ENCODE data around the gene TBL1X.

Gene TBL1X

GRCh38 chrX:9593756-9594155 lies 128.9 kb downstream of the TBL1X start:
- DNase-seq = no peak

DNA sequence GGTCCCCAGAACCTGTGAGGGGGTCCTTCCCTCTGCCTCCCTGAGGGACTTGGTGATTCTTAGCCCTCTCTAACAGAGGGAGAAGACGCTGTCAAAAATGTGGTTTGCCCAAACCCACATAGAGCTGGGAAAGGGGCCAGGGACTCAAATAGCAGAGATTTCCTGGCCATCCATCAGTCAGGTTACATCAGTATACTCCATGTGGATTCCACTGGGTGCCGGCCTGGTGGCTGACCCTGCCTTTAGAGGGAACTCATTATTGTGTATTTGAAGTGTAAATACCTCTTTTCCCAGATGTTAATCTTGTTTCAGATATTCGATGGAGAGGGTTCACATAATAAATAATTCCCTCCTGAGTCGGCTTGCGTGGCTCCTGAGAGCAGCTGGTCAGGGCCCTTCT lies 130.3 kb downstream of the TBL1X start:
- no peak for DNase-seq

DNA sequence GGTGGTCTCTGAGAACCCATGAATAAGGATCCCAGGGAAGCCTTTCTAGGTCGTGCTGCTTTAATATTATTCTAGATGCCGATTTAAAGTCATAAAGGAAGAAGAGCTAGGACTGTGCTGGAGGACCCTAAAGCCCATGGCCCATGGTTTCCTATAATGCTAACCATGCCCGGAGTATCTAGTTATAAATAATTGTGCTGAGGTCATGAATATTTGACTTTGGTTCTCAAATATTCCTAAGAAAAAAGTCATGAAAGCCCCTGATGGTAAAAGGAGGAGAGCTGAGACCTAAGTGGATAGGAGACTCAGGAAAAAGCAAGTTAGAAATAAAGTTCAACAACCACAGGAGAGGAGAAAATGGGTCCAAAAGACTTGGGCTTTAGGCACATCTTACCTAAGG lies 132.0 kb downstream of the TBL1X start:
- DNase-seq = no peak

- no peak for DNase-seq
Measured at GRCh38 chrX:9597361-9598035, 132.6 kb downstream of the TBL1X start.

GRCh38 chrX:9598344-9598743 lies 133.5 kb downstream of the TBL1X start:
- DNase-seq = no peak

GRCh38 chrX:9604111-9604907 lies 139.5 kb downstream of the TBL1X start:
- DNase-seq = no peak

- no peak for DNase-seq
Measured at GRCh38 chrX:9604908-9605306, 140.0 kb downstream of the TBL1X start.

DNA sequence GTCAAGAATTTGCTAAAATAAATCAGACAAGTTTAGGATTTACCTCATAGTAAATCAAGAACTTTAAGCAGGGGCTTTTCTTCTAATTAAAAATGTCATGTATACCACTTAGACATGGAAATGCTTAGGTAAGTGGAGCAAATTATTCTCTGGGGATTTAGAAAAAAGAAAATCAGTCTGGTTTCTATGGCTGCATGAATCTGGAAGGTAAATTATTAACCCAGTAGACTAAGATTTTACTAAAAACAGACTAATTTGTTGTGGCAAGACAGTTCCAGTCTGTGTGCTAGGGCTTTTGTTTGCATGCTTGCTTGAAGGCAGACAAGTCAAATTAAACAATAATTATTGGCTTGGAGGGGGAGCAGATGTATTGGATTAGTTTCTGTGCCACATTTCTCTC lies 140.6 kb downstream of the TBL1X start:
- DNase-seq = no peak

DNA sequence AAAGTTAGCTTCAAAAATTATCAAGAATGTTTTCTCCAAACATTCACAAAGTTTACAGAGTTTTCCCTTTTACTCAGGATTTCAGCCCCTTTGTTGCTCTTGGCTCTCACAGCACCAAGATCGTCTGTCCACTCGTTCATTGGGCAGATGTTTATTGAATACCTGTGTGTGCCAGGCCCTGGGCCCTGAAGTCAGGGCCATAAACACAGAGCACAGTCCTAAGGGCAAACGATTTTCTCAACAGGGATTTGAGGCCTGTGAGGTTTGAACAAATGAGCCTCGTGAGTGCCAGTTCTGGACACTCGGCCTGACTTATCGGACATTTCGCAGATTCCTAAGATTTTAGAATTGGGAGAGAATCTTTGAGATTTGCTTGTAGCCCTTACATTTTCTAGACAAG lies 142.1 kb downstream of the TBL1X start:
- no peak for DNase-seq

DNA sequence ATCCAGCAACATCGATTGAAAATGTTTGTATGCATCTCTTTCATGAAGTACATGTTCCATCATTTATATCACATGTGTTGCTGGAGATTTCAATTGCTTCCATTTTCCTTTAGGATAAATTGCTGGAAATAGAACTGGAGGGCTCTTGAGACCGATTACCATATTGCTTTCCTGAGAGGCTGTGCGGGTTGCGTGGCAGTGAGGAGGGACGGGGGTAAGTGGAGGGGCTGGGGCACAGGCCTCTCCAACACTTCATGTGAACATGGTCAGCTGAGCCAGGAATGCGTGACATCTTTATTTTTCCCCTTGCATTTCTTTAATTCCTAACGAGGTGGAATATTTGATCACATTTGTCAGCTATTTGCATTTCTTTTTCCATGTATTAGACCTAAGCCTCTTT lies 144.6 kb downstream of the TBL1X start:
- no peak for DNase-seq

DNA sequence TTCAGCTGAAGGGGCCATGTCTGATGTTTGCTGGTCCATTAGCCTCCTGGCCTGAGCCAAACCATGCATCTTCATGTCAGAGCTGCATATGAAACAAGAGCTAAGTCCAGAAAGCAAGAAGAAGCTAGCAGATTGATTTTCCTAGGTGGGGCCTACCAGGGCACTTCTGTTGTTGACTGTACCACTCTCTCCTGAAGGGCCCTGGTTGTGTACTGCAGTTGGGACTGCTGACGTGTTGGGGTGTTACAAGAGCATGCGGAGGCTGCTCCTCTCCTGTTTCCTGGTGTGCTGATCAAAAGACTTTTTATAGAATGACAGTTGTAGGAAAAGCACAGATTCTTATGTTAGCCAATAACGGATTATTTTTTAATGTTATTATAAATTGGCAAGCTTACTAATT lies 145.1 kb downstream of the TBL1X start:
- DNase-seq = no peak

- no peak for DNase-seq
Measured at GRCh38 chrX:9610771-9611392, 146.0 kb downstream of the TBL1X start.

DNA sequence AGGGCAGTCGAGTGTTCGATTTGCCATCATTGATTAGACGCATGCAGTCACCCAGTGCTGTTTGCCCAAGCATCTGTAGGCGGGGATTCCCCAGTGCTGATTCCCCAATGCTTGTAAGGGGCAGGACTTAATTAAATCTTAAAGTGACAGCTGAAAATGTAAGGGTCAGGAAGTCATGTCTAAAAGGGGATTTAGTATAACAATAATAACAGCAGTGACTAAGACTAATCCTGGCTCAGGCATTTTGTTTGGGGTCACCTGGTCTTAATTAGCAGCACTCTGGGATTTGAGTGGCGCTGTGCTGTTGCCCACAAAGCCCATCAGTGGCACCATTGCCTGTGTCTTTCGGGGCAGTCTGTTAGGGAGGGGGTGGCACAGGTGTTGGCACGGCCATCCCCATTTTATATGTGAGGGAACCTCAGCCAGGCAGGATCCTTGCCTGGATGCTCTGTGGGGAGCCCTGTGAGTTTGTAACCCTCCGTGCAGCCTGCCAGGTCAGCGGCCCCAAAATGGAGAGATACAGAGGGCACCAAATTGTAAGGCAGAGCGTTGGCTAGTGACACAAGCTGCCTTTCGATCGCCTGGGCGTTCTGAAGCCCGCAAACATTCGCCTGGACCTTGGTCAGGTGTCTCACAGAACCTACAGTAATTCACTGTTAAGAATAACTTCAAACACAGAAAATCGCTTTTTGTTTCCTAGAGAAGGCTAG lies 146.7 kb downstream of the TBL1X start:
- no peak for DNase-seq

DNA sequence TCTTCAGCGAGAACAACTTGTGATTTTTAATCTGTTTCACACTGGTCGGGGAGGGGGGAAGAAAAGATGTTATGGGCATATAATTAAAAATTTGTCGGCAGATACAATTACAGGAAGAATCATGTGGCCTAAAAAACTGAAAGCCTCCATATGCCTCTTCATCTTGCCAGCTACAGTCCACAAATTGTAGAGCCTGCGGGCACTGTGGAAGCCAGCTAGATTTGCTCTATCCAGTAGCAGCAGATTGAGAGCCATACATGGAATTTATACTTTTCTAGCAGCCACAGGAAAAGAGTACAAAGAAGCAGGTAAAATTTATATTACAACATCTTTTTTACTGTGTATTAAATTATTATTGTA lies 147.3 kb downstream of the TBL1X start:
- no peak for DNase-seq

DNA sequence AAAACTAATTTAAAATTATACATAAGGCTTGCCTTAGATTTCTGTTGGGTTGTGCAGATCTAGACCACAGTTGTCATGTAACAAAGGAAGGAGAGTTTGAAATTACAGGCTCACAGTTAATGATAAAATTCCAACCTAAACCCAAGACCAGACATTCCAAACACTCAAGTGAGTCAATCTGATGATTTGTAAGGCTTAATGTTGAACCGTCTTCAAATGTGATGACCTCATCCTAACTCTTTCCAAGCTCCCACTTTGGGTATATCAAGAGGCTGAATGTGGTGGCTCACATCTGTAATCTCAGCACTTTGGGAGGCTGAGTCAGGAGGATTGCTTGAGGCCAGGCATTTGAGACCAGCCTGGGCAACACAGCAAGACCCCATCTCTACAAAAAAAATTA lies 149.2 kb downstream of the TBL1X start:
- DNase-seq = no peak

- no peak for DNase-seq
Measured at GRCh38 chrX:9619133-9619532, 154.3 kb downstream of the TBL1X start.

- DNase-seq = no peak
Measured at GRCh38 chrX:9619581-9619980, 154.7 kb downstream of the TBL1X start.

- no peak for DNase-seq
Measured at GRCh38 chrX:9622128-9622527, 157.3 kb downstream of the TBL1X start.

- no peak for DNase-seq
Measured at GRCh38 chrX:9626379-9626778, 161.5 kb downstream of the TBL1X start.

DNA sequence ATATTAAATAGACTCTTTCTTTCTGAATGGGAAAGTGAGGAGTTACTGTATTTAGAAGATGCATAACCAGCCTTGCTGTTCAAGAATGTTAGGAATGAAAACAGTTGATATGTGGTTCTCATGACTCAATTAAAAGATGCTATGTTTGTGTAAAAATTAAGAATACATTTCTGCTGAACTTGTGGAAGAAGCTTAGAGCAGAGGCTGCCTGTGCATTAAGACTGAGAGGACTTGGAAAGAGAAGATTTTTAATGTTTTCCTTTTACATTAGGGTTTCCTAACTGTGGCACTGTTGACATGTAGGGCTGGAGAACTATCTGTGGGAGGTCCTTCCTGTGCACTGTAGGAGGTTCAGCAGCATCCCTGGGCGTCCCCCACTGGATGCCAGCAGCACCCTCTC lies 163.1 kb downstream of the TBL1X start:
- no peak for DNase-seq

DNA sequence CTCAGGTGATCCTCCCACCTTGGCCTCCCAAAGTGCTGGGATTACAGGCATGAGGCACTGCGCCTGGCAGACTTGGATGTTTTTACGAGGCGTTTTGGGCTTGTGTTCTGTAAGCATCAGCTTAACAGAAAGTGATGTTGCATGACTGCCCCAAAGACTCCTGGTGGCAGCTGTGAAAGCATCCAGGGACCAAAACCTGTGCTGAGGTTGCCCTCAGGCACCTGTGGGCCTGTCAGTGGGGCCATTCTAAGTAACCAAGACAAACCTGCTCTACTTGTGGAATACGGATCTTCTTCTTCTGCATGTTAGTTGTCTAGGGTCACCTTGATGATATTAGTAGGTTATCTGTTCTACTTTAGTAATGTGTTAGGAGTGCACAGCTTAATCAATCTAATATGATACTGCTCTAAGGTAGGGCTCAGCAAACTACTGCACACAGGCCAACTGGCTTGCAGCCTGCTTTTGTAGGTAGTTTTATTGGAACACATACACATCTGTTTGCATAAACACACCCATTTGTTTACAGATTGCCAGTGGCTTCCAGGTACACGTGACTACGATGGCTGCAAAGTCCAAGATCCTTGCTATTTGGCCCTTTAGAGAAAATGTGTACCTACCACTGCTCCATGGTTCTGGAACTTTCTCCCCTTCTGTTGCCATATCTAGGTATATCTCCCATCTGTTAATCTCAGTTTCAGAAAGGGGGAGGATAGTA lies 164.1 kb downstream of the TBL1X start:
- no peak for DNase-seq

- DNase-seq = no peak
Measured at GRCh38 chrX:9634551-9634950, 169.7 kb downstream of the TBL1X start.

GRCh38 chrX:9635368-9635767 lies 170.5 kb downstream of the TBL1X start:
- no peak for DNase-seq

All from CD4-positive, alpha-beta T cell treated with Interferon alpha-2 for 1 hour (primary cell).